Measurements from ENCODE around the gene FATE1.

FATE1 gene

DNA sequence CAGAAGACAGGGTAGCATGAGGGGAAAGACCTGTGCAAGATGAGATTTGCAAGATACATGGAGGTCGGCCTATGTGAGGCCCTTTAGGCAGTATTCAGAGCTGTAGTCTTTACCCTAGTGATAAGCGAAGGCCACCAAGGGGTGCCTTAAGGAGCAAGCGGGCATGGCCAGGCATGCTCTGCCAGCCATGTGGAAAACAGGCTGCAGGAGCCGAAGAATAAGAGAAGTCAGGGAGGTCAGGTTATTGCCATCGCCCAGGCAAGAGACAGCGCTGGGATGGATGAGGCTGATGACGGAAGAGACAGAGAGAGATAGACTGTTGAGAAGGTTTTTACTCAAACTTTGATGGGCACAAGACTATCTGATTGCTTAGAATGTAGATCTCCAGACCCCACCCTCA is 7.0 kb upstream of the FATE1 start:
- TF ChIP-seq, protein P1, sequence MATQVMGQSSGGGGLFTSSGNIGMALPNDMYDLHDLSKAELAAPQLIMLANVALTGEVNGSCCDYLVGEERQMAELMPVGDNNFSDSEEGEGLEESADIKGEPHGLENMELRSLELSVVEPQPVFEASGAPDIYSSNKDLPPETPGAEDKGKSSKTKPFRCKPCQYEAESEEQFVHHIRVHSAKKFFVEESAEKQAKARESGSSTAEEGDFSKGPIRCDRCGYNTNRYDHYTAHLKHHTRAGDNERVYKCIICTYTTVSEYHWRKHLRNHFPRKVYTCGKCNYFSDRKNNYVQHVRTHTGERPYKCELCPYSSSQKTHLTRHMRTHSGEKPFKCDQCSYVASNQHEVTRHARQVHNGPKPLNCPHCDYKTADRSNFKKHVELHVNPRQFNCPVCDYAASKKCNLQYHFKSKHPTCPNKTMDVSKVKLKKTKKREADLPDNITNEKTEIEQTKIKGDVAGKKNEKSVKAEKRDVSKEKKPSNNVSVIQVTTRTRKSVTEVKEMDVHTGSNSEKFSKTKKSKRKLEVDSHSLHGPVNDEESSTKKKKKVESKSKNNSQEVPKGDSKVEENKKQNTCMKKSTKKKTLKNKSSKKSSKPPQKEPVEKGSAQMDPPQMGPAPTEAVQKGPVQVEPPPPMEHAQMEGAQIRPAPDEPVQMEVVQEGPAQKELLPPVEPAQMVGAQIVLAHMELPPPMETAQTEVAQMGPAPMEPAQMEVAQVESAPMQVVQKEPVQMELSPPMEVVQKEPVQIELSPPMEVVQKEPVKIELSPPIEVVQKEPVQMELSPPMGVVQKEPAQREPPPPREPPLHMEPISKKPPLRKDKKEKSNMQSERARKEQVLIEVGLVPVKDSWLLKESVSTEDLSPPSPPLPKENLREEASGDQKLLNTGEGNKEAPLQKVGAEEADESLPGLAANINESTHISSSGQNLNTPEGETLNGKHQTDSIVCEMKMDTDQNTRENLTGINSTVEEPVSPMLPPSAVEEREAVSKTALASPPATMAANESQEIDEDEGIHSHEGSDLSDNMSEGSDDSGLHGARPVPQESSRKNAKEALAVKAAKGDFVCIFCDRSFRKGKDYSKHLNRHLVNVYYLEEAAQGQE (IDR thresholded peaks at IDR 0.05; ENCODE audit: insufficient replicate concordance, low read depth) = no peak
- TF ChIP-seq, protein P2, sequence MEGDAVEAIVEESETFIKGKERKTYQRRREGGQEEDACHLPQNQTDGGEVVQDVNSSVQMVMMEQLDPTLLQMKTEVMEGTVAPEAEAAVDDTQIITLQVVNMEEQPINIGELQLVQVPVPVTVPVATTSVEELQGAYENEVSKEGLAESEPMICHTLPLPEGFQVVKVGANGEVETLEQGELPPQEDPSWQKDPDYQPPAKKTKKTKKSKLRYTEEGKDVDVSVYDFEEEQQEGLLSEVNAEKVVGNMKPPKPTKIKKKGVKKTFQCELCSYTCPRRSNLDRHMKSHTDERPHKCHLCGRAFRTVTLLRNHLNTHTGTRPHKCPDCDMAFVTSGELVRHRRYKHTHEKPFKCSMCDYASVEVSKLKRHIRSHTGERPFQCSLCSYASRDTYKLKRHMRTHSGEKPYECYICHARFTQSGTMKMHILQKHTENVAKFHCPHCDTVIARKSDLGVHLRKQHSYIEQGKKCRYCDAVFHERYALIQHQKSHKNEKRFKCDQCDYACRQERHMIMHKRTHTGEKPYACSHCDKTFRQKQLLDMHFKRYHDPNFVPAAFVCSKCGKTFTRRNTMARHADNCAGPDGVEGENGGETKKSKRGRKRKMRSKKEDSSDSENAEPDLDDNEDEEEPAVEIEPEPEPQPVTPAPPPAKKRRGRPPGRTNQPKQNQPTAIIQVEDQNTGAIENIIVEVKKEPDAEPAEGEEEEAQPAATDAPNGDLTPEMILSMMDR (IDR thresholded peaks at IDR 0.05; ENCODE audit: insufficient read depth, low read length) = no peak
- no peak for TF ChIP-seq SPI1 (IDR thresholded peaks at IDR 0.05; ENCODE audit: borderline replicate concordance, low read depth)
- TF ChIP-seq GABPA (IDR thresholded peaks at IDR 0.05; ENCODE audit: low read depth) = no peak
- TF ChIP-seq POLR2AphosphoS5 (IDR thresholded peaks at IDR 0.05; ENCODE audit: low read depth) = no peak
- Histone ChIP-seq H3K27ac (replicated peaks) (no peak overlapping the region), H3K27me3 (ENCODE audit: insufficient read depth, poor library complexity, severe bottlenecking) (no peaks in the 10 kb centered on the region), H3K4me3 (replicated peaks; ENCODE audit: insufficient read depth, low read length) (no peak overlapping the region)
- no peak for DNase-seq (ENCODE audit: low read depth in 1 of 2, low spot score in 1 of 2)

DNA sequence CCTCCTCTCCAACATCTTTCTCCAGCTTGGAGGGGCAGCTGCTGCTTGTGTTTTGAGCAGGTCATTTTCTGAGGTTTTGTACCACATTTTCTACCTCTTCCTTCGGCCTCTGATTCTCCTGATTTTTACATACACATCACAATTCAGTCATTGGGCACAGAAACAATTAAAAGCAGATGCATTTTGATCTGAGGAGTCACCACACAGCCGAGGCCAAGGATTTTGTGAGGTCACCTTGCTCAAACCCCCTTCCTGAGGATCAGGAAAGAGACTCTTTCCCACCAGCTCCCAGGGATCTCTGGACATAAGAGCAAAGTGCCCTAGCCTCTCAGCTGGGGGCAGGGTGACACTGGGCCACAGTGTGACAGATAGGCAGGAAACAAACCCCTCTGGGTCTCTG is 5.4 kb upstream of the FATE1 start:
- no peak overlapping the region for H3K4me3 ChIP-seq (replicated peaks; ENCODE audit: insufficient read depth, low read length)
- TF ChIP-seq, protein P1 (IDR thresholded peaks at IDR 0.05; ENCODE audit: insufficient replicate concordance, low read depth) = no peak
- no peak for TF ChIP-seq SPI1 (IDR thresholded peaks at IDR 0.05; ENCODE audit: borderline replicate concordance, low read depth)
- no peak for TF ChIP-seq GABPA (IDR thresholded peaks at IDR 0.05; ENCODE audit: low read depth)
- no peak for TF ChIP-seq POLR2AphosphoS5 (IDR thresholded peaks at IDR 0.05; ENCODE audit: low read depth)
- TF ChIP-seq, protein P2 (IDR thresholded peaks at IDR 0.05; ENCODE audit: insufficient read depth, low read length) = no peak
- H3K27me3 ChIP-seq (ENCODE audit: insufficient read depth, poor library complexity, severe bottlenecking) = no peaks in the 10 kb centered on the region
- DNase-seq (ENCODE audit: low read depth in 1 of 2, low spot score in 1 of 2) = no peak
- H3K27ac ChIP-seq (replicated peaks) = no peak overlapping the region

DNA sequence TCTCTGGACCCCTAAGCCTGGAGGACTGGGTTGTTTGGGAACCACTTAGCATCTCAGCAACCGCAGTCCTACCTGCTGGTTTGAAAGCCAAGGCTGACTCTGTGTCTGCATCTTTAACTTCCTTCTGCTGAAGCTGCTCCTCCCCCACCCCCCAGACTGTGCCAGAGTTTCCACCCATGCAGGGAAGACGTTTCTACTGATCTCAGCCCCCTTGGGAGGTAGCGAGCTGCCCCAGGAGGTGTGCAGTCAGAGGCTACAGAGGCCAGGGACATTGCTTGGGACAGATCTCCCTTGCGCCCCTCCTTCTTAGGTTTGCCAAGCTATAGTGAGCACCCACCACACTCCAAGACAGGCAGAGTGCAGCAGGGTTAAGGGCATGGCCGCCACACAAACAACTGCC is 4.7 kb upstream of the FATE1 start:
- no peak overlapping the region for H3K4me3 ChIP-seq (replicated peaks; ENCODE audit: insufficient read depth, low read length)
- no peak overlapping the region for H3K27ac ChIP-seq (replicated peaks)
- no peak for DNase-seq (ENCODE audit: low read depth in 1 of 2, low spot score in 1 of 2)
- no peaks in the 10 kb centered on the region for H3K27me3 ChIP-seq (ENCODE audit: insufficient read depth, poor library complexity, severe bottlenecking)
- TF ChIP-seq, protein P2 (IDR thresholded peaks at IDR 0.05; ENCODE audit: insufficient read depth, low read length) = no peak
- TF ChIP-seq SPI1 (IDR thresholded peaks at IDR 0.05; ENCODE audit: borderline replicate concordance, low read depth) = no peak
- TF ChIP-seq POLR2AphosphoS5 (IDR thresholded peaks at IDR 0.05; ENCODE audit: low read depth) = no peak
- TF ChIP-seq GABPA (IDR thresholded peaks at IDR 0.05; ENCODE audit: low read depth) = no peak
- TF ChIP-seq, protein P1 (IDR thresholded peaks at IDR 0.05; ENCODE audit: insufficient replicate concordance, low read depth) = no peak
